ENCODE measurements around the gene POU2F2. TPM values are rescaled to one million over a fixed set of nuclear protein-coding genes. Genes with fewer than 3 reads are reported as not detected.

Gene POU2F2
- total and polyA plus RNA-seq, 2 experiments from 2014 or later, result 2.3 to 4.6 TPM

DNA sequence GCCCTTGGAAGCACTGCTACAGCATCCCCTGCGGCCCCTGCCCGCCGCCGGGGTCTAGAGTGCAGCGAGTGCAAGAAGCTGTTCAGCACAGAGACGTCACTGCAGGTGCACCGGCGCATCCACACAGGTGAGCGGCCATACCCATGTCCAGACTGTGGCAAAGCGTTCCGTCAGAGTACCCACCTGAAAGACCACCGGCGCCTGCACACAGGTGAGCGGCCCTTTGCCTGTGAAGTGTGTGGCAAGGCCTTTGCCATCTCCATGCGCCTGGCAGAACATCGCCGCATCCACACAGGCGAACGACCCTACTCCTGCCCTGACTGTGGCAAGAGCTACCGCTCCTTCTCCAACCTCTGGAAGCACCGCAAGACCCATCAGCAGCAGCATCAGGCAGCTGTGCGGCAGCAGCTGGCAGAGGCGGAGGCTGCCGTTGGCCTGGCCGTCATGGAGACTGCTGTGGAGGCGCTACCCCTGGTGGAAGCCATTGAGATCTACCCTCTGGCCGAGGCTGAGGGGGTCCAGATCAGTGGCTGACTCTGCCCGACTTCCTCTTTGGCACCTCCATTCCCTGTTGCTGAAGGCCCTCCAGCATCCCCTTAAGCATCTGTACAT is 51.4 kb downstream of the POU2F2 start (continued):
- TF ChIP-seq EZH2phosphoT487 (IDR thresholded peaks at IDR 0.05; ENCODE audit: unreplicated experiment) (no peak), JUNB (IDR thresholded peaks at IDR 0.05; ENCODE audit: unreplicated experiment) (no peak), REST (IDR thresholded peaks at IDR 0.05; ENCODE audit: unreplicated experiment) (no peak), ZNF114 (CRISPR knock-in tag; IDR thresholded peaks at IDR 0.05) (no peak), ETS1 (IDR thresholded peaks at IDR 0.05) (no peak)
- TF ChIP-seq, protein P1, sequence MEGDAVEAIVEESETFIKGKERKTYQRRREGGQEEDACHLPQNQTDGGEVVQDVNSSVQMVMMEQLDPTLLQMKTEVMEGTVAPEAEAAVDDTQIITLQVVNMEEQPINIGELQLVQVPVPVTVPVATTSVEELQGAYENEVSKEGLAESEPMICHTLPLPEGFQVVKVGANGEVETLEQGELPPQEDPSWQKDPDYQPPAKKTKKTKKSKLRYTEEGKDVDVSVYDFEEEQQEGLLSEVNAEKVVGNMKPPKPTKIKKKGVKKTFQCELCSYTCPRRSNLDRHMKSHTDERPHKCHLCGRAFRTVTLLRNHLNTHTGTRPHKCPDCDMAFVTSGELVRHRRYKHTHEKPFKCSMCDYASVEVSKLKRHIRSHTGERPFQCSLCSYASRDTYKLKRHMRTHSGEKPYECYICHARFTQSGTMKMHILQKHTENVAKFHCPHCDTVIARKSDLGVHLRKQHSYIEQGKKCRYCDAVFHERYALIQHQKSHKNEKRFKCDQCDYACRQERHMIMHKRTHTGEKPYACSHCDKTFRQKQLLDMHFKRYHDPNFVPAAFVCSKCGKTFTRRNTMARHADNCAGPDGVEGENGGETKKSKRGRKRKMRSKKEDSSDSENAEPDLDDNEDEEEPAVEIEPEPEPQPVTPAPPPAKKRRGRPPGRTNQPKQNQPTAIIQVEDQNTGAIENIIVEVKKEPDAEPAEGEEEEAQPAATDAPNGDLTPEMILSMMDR (conservative IDR thresholded peaks at IDR 0.05; ENCODE audit: low read depth in 2 of 2), result no peak

DNA sequence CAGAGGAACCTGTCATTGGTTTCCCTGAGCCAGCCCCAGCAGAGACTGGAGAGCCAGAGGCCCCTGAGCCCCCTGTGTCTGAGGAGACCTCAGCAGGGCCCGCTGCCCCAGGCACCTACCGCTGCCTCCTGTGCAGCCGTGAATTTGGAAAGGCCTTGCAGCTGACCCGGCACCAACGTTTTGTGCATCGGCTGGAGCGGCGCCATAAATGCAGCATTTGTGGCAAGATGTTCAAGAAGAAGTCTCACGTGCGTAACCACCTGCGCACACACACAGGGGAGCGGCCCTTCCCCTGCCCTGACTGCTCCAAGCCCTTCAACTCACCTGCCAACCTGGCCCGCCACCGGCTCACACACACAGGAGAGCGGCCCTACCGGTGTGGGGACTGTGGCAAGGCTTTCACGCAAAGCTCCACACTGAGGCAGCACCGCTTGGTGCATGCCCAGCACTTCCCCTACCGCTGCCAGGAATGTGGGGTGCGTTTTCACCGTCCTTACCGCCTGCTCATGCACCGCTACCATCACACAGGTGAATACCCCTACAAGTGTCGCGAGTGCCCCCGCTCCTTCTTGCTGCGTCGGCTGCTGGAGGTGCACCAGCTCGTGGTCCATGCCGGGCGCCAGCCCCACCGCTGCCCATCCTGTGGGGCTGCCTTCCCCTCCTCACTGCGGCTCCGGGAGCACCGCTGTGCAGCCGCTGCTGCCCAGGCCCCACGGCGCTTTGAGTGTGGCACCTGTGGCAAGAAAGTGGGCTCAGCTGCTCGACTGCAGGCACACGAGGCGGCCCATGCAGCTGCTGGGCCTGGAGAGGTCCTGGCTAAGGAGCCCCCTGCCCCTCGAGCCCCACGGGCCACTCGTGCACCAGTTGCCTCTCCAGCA is 52.1 kb downstream of the POU2F2 start:
- Histone ChIP-seq H3K4me2 (no peak overlapping the region), H3K79me2 (replicated peaks; ENCODE audit: insufficient read depth) (peaks cover 36% of the 10 kb centered on the region), H4K20me1 (replicated peaks; ENCODE audit: insufficient read depth) (peaks cover 22% of the 10 kb centered on the region), H2AFZ (no peak overlapping the region), H3K27me3 (ENCODE audit: insufficient read depth) (no peaks in the 10 kb centered on the region), H3K4me1 (ENCODE audit: insufficient read depth) (peaks cover 14% of the 10 kb centered on the region), H3K27ac (ENCODE audit: low read depth) (no peak overlapping the region), H3K9me2 (ENCODE audit: insufficient read depth) (no peaks in the 10 kb centered on the region), H3F3A (replicated peaks; ENCODE audit: low read depth) (peaks cover 9% of the 10 kb centered on the region; the same call in 1 of the 2 replicates), H3K4me3 (no peak overlapping the region), H3K36me3 (ENCODE audit: insufficient read depth) (peaks cover 23% of the 10 kb centered on the region; the same call in 1 of the 2 replicates)
- Mint-ChIP-seq H3K36me3 (ENCODE audit: low read depth) (peaks cover 54% of the 10 kb centered on the region), H3K27me3 (ENCODE audit: insufficient read depth, low read depth, poor library complexity) (peaks cover 21% of the 10 kb centered on the region), H3K4me3 (no peak overlapping the region), H3K9me3 (peaks cover 4% of the 10 kb centered on the region; the same call in 2 of the 3 replicates), H3K27ac (no peak overlapping the region), H3K4me1 (peaks cover 25% of the 10 kb centered on the region)
- DNase-seq (ENCODE audit: low spot score) (no peak), ATAC-seq (no peak)
- no peak for TF ChIP-seq ETS1 (IDR thresholded peaks at IDR 0.05)
- TF ChIP-seq ZNF462 (CRISPR knock-in tag; IDR thresholded peaks at IDR 0.05), result no peak
- TF ChIP-seq NANOG (IDR thresholded peaks at IDR 0.05; ENCODE audit: borderline replicate concordance), result no peak

Data from GM23338 (cell line).